ENCODE data around the gene REEP6. TPM values are rescaled to one million over a fixed set of nuclear protein-coding genes. Genes with fewer than 3 reads are reported as not detected.

The REEP6 gene
- total RNA-seq, 1 experiment from 2014 or later = 10.5 TPM

DNA sequence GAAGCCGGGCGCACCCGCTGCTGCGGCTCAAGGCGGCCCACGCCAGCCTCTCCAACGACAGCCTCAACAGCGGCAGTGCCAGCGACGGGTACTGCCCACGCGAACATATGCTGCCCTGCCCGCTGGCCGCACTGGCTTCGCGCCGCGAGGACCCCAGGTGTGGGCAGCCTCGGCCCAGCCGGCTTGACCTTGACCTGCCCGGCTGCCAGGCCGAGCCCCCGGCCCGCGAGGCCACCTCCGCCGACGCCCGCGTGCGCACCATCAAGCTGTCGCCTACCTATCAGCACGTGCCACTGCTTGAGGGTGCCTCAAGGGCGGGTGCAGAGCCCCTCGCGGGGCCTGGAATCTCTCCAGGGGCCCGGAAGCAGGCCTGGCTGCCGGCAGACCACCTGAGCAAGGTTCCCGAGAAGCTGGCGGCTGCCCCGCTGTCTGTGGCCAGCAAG is 24.9 kb upstream of the REEP6 start:
- Histone ChIP-seq H3K27me3 (ENCODE audit: insufficient read depth, low read length) (peaks cover 54% of the 10 kb centered on the region), H3K18ac (ENCODE audit: insufficient read length, low read depth, low read length) (no peak overlapping the region), H3K9me3 (ENCODE audit: control insufficient read depth, low read depth, low read length) (no peaks in the 10 kb centered on the region), H2BK120ac (ENCODE audit: low read depth, low read length, poor library complexity, severe bottlenecking) (no peak overlapping the region), H3K4me1 (ENCODE audit: insufficient read depth, low read length) (no peaks in the 10 kb centered on the region), H2BK5ac (ENCODE audit: insufficient read length, low read length) (no peak overlapping the region), H4K5ac (ENCODE audit: insufficient read length, low read depth, low read length) (no peak overlapping the region), H3K27ac (ENCODE audit: insufficient read length, low read depth, low read length) (no peak overlapping the region), H3K14ac (ENCODE audit: insufficient read depth, low read length) (no peak overlapping the region), H4K20me1 (ENCODE audit: control insufficient read depth, insufficient read depth, insufficient read length) (no peaks in the 10 kb centered on the region), H2AK5ac (ENCODE audit: insufficient read length, low read length) (no peak overlapping the region), H2BK12ac (ENCODE audit: insufficient read length, low read depth, low read length) (no peak overlapping the region), H3K23ac (ENCODE audit: insufficient read length, low read depth, low read length) (no peak overlapping the region), H3K79me1 (ENCODE audit: insufficient read depth, low read depth, low read length, poor library complexity, severe bottlenecking) (no peaks in the 10 kb centered on the region), H4K8ac (replicated peaks; ENCODE audit: insufficient read length, low read depth, low read length) (no peak overlapping the region), H3K4me2 (ENCODE audit: insufficient read depth, insufficient read length, low read length) (peak overlapping the region; percentile 37), H3T11ph (ENCODE audit: low read length) (no peak overlapping the region), H3K79me2 (ENCODE audit: insufficient read depth, low read length) (no peaks in the 10 kb centered on the region), H2BK20ac (ENCODE audit: low read depth, low read length, poor library complexity, severe bottlenecking) (no peak overlapping the region), H3K9ac (ENCODE audit: extremely low read depth, insufficient read length, low read length) (no peak overlapping the region), H3K56ac (ENCODE audit: insufficient read length, low read depth, low read length) (no peak overlapping the region), H2BK15ac (ENCODE audit: low read depth, low read length) (no peak overlapping the region), H3K23me2 (ENCODE audit: insufficient read length, low read depth, low read length, poor library complexity, severe bottlenecking) (peaks cover 9% of the 10 kb centered on the region), H3K4ac (ENCODE audit: low read depth, low read length) (no peak overlapping the region), H2AFZ (ENCODE audit: low read length) (no peak overlapping the region), H4K91ac (ENCODE audit: insufficient read length, low read depth, low read length) (no peak overlapping the region)
- no peak for DNase-seq
- peaks cover 2 to 4% of the 10 kb centered on the region in 2 experiments; a peak in 2 of 4 replicates for H3K4me1 Mint-ChIP-seq
- no peak overlapping the region for H3K4me3 Mint-ChIP-seq
- peaks cover 74% of the 10 kb centered on the region for H3K27me3 Mint-ChIP-seq (ENCODE audit: low read depth)
- no CpG with 5 or more reads among the region's 41 CpGs for WGBS (ENCODE audit: extremely low coverage, insufficient read length, low lambda C conversion rate)
- H3K9me3 Mint-ChIP-seq = no peaks in the 10 kb centered on the region
- H3K36me3 Mint-ChIP-seq (ENCODE audit: insufficient read depth in 1 of 3, low read depth in 3 of 3) = no peaks in the 10 kb centered on the region
- no peak overlapping the region for H3K27ac Mint-ChIP-seq
- TF ChIP-seq, protein P1, sequence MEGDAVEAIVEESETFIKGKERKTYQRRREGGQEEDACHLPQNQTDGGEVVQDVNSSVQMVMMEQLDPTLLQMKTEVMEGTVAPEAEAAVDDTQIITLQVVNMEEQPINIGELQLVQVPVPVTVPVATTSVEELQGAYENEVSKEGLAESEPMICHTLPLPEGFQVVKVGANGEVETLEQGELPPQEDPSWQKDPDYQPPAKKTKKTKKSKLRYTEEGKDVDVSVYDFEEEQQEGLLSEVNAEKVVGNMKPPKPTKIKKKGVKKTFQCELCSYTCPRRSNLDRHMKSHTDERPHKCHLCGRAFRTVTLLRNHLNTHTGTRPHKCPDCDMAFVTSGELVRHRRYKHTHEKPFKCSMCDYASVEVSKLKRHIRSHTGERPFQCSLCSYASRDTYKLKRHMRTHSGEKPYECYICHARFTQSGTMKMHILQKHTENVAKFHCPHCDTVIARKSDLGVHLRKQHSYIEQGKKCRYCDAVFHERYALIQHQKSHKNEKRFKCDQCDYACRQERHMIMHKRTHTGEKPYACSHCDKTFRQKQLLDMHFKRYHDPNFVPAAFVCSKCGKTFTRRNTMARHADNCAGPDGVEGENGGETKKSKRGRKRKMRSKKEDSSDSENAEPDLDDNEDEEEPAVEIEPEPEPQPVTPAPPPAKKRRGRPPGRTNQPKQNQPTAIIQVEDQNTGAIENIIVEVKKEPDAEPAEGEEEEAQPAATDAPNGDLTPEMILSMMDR (conservative IDR thresholded peaks at IDR 0.05) = peak; percentile 16; the same call in 1 of the 3 replicates
